Endothelial cell of umbilical vein (primary cell): ENCODE measurements around the gene LMO7. TPM values are rescaled to one million over a fixed set of nuclear protein-coding genes. Genes with fewer than 3 reads are reported as not detected.

Experiments used
- BruUV-seq: library from RNA; stranded (reverse); fragments of 400-500 nt; replicated peaks from 2 replicates; lab custom pipeline; 2021; lab: Mats Ljungman, UMichigan
- CTCF ChIA-PET: fragments of 300-600, 350-600 bp; sonication (Branson Sonifier 250); formaldehyde crosslinking; loops from one replicate; lab custom pipeline; 2021; ENCODE audit warnings: antibody characterized with exemption, inconsistent platforms; lab: Charles Lee
- POLR2A ChIA-PET: fragments of 300-600, 350-600 bp; sonication (Branson Sonifier 250); formaldehyde crosslinking; loops from one replicate; lab custom pipeline; 2021; ENCODE audit warnings: antibody characterized with exemption, inconsistent platforms; lab: Charles Lee
- DNase-seq: peaks from one replicate; pipeline ENCODE4 v3.0.0-alpha.2; 2011; ENCODE audit warnings: low read depth, low spot score
- FAIRE-seq: peaks from 2 replicates; lab custom pipeline; 2011; peaks lifted over from hg19 to GRCh38; lab: Jason Lieb, UNC
- H2AFZ ChIP-seq: 2 replicates; pipeline ENCODE4 v1.6.0; 2012; ENCODE audit warnings: low read depth, low read length, control low read depth, inconsistent platforms
- H3K27ac ChIP-seq: 2 replicates; pipeline ENCODE4 v1.5.1; 2011; ENCODE audit warnings: low read depth, mild to moderate bottlenecking, control low read depth, low read length, moderate library complexity; ENCODE audit not compliant: insufficient read depth
- H3K27me3 ChIP-seq, 2 experiments: 2 replicates each; pipeline versions ENCODE4 v1.6.0 to v1.6.1; 2011; ENCODE audit warnings: low read length in 2 of 2, mixed read lengths in 1 of 2; ENCODE audit not compliant: control insufficient read depth in 2 of 2, insufficient read depth in 2 of 2
- H3K36me3 ChIP-seq, 2 experiments: 2 replicates in 1 of 2; 3 replicates in 1 of 2; pipeline ENCODE4 v1.5.1; 2011; ENCODE audit warnings: low read length in 2 of 2, mild to moderate bottlenecking in 1 of 2, moderate library complexity in 1 of 2; ENCODE audit not compliant: control insufficient read depth in 2 of 2, insufficient read depth in 2 of 2; ENCODE audit errors: extremely low read depth in 1 of 2
- H3K4me1 ChIP-seq: 3 replicates; pipeline ENCODE4 v1.5.1; 2011; ENCODE audit warnings: mild to moderate bottlenecking, low read length; ENCODE audit not compliant: control insufficient read depth, insufficient read depth; ENCODE audit errors: extremely low read depth
- H3K4me2 ChIP-seq: 2 replicates; pipeline ENCODE4 v1.6.1; 2011; ENCODE audit warnings: low read length, control low read depth, mixed read lengths; ENCODE audit not compliant: insufficient read depth
- H3K4me3 ChIP-seq, 3 experiments: fragments of 200-600 bp in 1 of 3; sonication (generic), shearing (Covaris generic) in 1 of 3; replicated peaks in 1 of 3; 2 replicates each; pipeline ENCODE4 v1.5.1; 2011 to 2016; ENCODE audit warnings: control low read depth in 3 of 3, low read length in 3 of 3, mild to moderate bottlenecking in 2 of 3, inconsistent platforms in 1 of 3, low read depth in 1 of 3, moderate library complexity in 1 of 3; ENCODE audit not compliant: insufficient read depth in 1 of 3
- H3K79me2 ChIP-seq: 2 replicates; pipeline ENCODE4 v1.6.0; 2012; ENCODE audit warnings: low read length, inconsistent platforms; ENCODE audit not compliant: control insufficient read depth, insufficient read depth
- H3K9ac ChIP-seq: replicated peaks from 2 replicates; pipeline ENCODE3; 2011; ENCODE audit warnings: low read length, control low read depth; ENCODE audit not compliant: insufficient read depth; ENCODE audit errors: extremely low read depth
- H3K9me1 ChIP-seq: replicated peaks from 3 replicates; pipeline ENCODE4 v1.6.0; 2011; ENCODE audit warnings: mild to moderate bottlenecking, low read length; ENCODE audit not compliant: control insufficient read depth, insufficient read depth; ENCODE audit errors: extremely low read depth
- H3K9me3 ChIP-seq: replicated peaks from 2 replicates; pipeline ENCODE4 v1.5.1; 2012; ENCODE audit warnings: low read length, inconsistent platforms; ENCODE audit not compliant: control insufficient read depth, insufficient read depth
- H4K20me1 ChIP-seq: replicated peaks from 2 replicates; pipeline ENCODE3; 2011; ENCODE audit warnings: mild to moderate bottlenecking, low read length; ENCODE audit not compliant: control insufficient read depth, insufficient read depth; ENCODE audit errors: extremely low read depth
- CTCF ChIP-seq, 2 donors: IDR thresholded peaks; 1 replicate in 1 of 2; 2 replicates in 1 of 2; pipeline ENCODE4 v1.5.1; 2011; ENCODE audit warnings: low read length in 2 of 2, mild to moderate bottlenecking in 2 of 2, moderate library complexity in 2 of 2, control low read depth in 1 of 2, inconsistent platforms in 1 of 2, low read depth in 1 of 2; ENCODE audit not compliant: insufficient read depth in 1 of 2; ENCODE audit errors: extremely low read depth in 1 of 2
- EZH2 ChIP-seq: IDR thresholded peaks from 2 replicates; pipeline ENCODE4 v1.6.1; 2012; ENCODE audit warnings: borderline replicate concordance, low read depth, mild to moderate bottlenecking, moderate library complexity, low read length, inconsistent platforms; ENCODE audit not compliant: severe bottlenecking
- FOS ChIP-seq: IDR thresholded peaks from 2 replicates; pipeline ENCODE4 v1.6.1; 2011; ENCODE audit warnings: mild to moderate bottlenecking, low read length, moderate library complexity, borderline replicate concordance; ENCODE audit not compliant: insufficient read depth
- GATA2 ChIP-seq: IDR thresholded peaks from 2 replicates; pipeline ENCODE4 v1.7.0; 2011; ENCODE audit warnings: low read depth, mild to moderate bottlenecking, moderate library complexity, mixed read lengths, low read length; ENCODE audit not compliant: insufficient read length, insufficient read depth
- JUN ChIP-seq: IDR thresholded peaks from 2 replicates; pipeline ENCODE4 v1.6.1; 2011; ENCODE audit warnings: borderline replicate concordance, low read depth; ENCODE audit not compliant: insufficient read length, insufficient read depth
- MAX ChIP-seq: IDR thresholded peaks from 2 replicates; pipeline ENCODE4 v1.6.1; 2011; ENCODE audit not compliant: insufficient read depth, insufficient read length
- MYC ChIP-seq: IDR thresholded peaks from one replicate; pipeline ENCODE4 v1.6.1; 2011; ENCODE audit warnings: mild to moderate bottlenecking, low read depth, low read length
- POLR2A ChIP-seq: IDR thresholded peaks from 2 replicates; pipeline ENCODE4 v1.6.1; 2012; ENCODE audit warnings: low read depth, mild to moderate bottlenecking, control low read depth, low read length
- POLR2AphosphoS5 ChIP-seq: IDR thresholded peaks from 2 replicates; pipeline ENCODE4 v1.6.1; 2012; ENCODE audit warnings: low read depth, mild to moderate bottlenecking, control low read depth, low read length, moderate library complexity; ENCODE audit not compliant: insufficient read depth
- dilution Hi-C: fragments of 300-500 bp; cut with MboI; formaldehyde crosslinking; loops from one replicate; pipeline ENCODE4 v1.15.0; 2019; ENCODE audit warnings: low sequenced_read_pairs; ENCODE audit not compliant: extremely low pct_ligation_motif_present
- intact Hi-C: fragments of 100-400 bp; cut with micrococcal nuclease; formaldehyde crosslinking; loops from one replicate; pipeline ENCODE4 v1.10.0; 2022
- polyA plus RNA-seq, 4 experiments: library from polyadenylated mRNA; depleted of rRNA in 3 of 4; stranded (reverse) in 3 of 4; unstranded in 1 of 4; fragments of >200 nt; gene quantifications; 2 replicates each; pipeline versions ENCODE4 v1.2.1 to v1.2.3, GENCODE V29; 2011 to 2012; ENCODE audit warnings: missing spikeins in 1 of 4
- total RNA-seq: library from RNA; stranded (reverse); gene quantifications from 2 replicates; pipeline ENCODE4 v1.2.3, GENCODE V29; 2021

LMO7 gene
- total and polyA plus RNA-seq, 2 donors (not counting 3 experiments of a cell fraction or from before 2014, with no cell fraction given) = 10.5 to 21.1 TPM

GRCh38 chr13:75867379-75868117 is 231.4 kb downstream of the LMO7 start:
- DNase-seq (no peak), FAIRE-seq (no peak)
- Histone ChIP-seq H2AFZ (no peak overlapping the region), H4K20me1 (no peaks in the 10 kb centered on the region), H3K27ac (no peak overlapping the region), H3K4me3 (no peak overlapping the region), H3K4me1 (peaks cover 4% of the 10 kb centered on the region), H3K27me3 (no peaks in the 10 kb centered on the region), H3K79me2 (no peaks in the 10 kb centered on the region), H3K36me3 (no peaks in the 10 kb centered on the region), H3K9ac (no peak overlapping the region), H3K4me2 (no peak overlapping the region), H3K9me1 (no peaks in the 10 kb centered on the region), H3K9me3 (no peaks in the 10 kb centered on the region)
- BruUV-seq = no TSS peak
- intact Hi-C loops = no loop called here
- ChIA-PET CTCF (interaction anchor here (1.0 to 5.1 kb wide), 3 partner anchors 9 to 172 kb away, joined by 3 to 134 read pairs (median 4); no protein-coding TSS in a partner anchor), POLR2A (no interaction called here)
- TF ChIP-seq POLR2A (no peak), MAX (no peak), MYC (no peak), GATA2 (no peak), JUN (no peak), EZH2 (no peak), FOS (no peak), POLR2AphosphoS5 (no peak), CTCF (IDR thresholded peaks at IDR 0.05; ENCODE audit: extremely low read depth in 1 of 2, insufficient read depth in 1 of 2, low read depth in 1 of 2, low read length in 2 of 2) (no peak)
- dilution Hi-C loops = no loop called here
